Lower leg skin (tissue), 3 donors: Measurements from ENCODE around the gene UNC119.

Experiments used
- CTCF ChIP-seq, 3 donors: fragments of 450-650 bp; IDR thresholded peaks; one replicate each; pipeline ENCODE4 v1.5.1; 2016; ENCODE audit warnings: antibody characterized with exemption in 3 of 3, mild to moderate bottlenecking in 3 of 3, moderate library complexity in 2 of 3
- POLR2A ChIP-seq, 2 donors: fragments of 450-650 bp; IDR thresholded peaks; one replicate each; pipeline ENCODE4 v1.6.1; 2016 to 2017; ENCODE audit warnings: antibody characterized with exemption in 2 of 2, mild to moderate bottlenecking in 1 of 2, moderate library complexity in 1 of 2

DNA sequence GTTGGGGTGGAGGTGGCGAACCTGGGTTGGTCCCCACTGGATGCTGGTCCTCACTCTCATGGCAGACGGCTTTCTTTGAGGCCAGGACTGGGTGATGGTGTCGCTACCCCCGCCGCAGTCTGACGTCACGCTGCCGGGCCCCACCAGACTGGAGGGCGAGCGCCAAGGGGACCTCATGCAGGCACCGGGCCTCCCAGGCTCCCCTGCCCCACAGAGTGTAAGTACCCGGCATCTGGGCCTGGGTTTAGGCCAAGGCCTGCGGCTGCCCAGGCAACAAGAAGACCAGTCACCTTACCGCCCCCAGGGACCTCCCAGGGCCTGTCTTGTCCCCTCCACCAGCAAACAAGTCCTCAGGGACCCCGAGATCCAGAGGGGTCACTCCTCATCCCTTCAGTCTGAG, 28.5 kb downstream of the UNC119 start:
- TF ChIP-seq CTCF (IDR thresholded peaks at IDR 0.05) = no peak
- no peak for TF ChIP-seq POLR2A (IDR thresholded peaks at IDR 0.05)
